ENCODE data around the gene PPP1R9B.

Gene PPP1R9B

DNA sequence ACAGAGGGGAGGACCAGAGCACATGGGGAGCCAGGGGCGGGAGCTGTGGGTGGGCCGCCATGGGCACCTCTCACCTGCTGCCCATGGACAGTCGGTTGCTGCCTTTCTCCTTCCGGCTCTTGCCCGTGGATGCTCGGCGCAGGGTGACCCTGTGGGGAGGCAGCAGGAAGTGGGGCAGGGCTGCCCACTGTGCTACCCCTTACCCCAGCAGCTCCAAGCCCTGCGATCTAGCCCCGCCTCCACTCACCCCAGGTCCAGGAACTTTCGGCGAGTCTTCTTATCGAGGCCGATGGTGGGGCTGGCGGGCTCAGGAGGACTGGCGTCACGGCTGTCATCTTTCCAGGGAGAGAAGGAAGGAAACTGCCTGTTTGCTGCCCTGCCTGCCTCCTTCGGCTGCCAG is 34.7 kb downstream of the PPP1R9B start:
- TF ChIP-seq, protein P1, sequence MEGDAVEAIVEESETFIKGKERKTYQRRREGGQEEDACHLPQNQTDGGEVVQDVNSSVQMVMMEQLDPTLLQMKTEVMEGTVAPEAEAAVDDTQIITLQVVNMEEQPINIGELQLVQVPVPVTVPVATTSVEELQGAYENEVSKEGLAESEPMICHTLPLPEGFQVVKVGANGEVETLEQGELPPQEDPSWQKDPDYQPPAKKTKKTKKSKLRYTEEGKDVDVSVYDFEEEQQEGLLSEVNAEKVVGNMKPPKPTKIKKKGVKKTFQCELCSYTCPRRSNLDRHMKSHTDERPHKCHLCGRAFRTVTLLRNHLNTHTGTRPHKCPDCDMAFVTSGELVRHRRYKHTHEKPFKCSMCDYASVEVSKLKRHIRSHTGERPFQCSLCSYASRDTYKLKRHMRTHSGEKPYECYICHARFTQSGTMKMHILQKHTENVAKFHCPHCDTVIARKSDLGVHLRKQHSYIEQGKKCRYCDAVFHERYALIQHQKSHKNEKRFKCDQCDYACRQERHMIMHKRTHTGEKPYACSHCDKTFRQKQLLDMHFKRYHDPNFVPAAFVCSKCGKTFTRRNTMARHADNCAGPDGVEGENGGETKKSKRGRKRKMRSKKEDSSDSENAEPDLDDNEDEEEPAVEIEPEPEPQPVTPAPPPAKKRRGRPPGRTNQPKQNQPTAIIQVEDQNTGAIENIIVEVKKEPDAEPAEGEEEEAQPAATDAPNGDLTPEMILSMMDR (IDR thresholded peaks at IDR 0.05) = no peak
- Mint-ChIP-seq H3K36me3 (ENCODE audit: low read depth) (peaks cover 15% of the 10 kb centered on the region), H3K27ac (no peak overlapping the region), H3K27me3 (ENCODE audit: low read depth, poor library complexity) (peaks cover 12% of the 10 kb centered on the region), H3K9me3 (no peaks in the 10 kb centered on the region), H3K4me1 (peaks cover 56% of the 10 kb centered on the region), H3K4me3 (no peak overlapping the region)
- DNase-seq = no peak

DNA sequence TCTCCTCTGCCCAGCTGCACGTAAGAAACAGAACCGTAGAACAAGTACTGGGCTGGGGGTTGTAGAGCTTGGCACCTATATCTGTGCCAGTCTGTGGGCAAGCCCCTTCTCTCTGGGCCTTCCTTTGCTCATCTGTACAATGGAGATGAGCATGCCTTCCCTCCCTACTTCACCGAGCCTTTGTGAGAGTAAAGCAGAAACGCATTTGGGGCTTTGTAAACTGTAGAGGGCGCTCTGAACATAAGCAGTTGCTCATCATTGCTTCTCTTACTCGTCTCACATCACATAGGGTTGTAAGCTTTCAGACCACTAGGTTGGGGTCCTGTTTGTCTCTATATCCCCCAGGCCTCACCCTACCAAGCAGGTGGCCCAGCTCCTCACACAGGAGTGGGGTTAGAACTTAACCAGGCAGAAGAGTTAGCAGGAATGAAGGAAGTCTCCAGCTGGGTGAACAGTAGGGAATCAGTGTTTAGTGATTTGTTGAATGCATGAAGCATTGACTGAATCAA is 35.6 kb downstream of the PPP1R9B start:
- DNase-seq = peak; percentile 37
- Mint-ChIP-seq H3K27ac (no peak overlapping the region), H3K4me1 (peaks cover 58% of the 10 kb centered on the region), H3K27me3 (ENCODE audit: low read depth, poor library complexity) (peaks cover 9% of the 10 kb centered on the region), H3K4me3 (no peak overlapping the region), H3K36me3 (ENCODE audit: low read depth) (peaks cover 15% of the 10 kb centered on the region), H3K9me3 (no peaks in the 10 kb centered on the region)
- TF ChIP-seq, protein P1 (IDR thresholded peaks at IDR 0.05) = peak; percentile 48

DNA sequence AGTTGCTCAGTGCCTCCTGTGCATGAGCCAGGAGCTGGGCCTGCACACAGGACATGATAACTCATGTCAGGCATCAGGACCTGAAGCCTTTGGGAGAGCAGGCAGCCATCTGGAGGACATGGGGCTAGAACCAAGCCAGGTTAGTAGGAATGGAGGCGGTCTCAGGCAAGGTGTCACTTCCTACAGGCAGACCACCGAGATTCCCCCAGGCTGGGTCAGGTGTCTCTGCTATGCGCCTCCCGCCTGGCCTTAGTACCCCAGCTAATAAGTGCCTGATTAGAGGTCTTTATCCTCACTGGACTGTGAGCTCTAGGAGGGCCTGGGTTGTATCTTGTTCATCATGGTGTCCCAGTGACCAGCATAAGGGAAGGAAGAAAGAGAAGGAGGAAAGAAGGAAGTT is 36.1 kb downstream of the PPP1R9B start:
- Mint-ChIP-seq H3K4me1 (peaks cover 58% of the 10 kb centered on the region), H3K9me3 (no peaks in the 10 kb centered on the region), H3K36me3 (ENCODE audit: low read depth) (peaks cover 11% of the 10 kb centered on the region), H3K4me3 (no peak overlapping the region), H3K27me3 (ENCODE audit: low read depth, poor library complexity) (peaks cover 8% of the 10 kb centered on the region), H3K27ac (no peak overlapping the region)
- DNase-seq = no peak
- TF ChIP-seq, protein P1 (IDR thresholded peaks at IDR 0.05) = no peak

DNA sequence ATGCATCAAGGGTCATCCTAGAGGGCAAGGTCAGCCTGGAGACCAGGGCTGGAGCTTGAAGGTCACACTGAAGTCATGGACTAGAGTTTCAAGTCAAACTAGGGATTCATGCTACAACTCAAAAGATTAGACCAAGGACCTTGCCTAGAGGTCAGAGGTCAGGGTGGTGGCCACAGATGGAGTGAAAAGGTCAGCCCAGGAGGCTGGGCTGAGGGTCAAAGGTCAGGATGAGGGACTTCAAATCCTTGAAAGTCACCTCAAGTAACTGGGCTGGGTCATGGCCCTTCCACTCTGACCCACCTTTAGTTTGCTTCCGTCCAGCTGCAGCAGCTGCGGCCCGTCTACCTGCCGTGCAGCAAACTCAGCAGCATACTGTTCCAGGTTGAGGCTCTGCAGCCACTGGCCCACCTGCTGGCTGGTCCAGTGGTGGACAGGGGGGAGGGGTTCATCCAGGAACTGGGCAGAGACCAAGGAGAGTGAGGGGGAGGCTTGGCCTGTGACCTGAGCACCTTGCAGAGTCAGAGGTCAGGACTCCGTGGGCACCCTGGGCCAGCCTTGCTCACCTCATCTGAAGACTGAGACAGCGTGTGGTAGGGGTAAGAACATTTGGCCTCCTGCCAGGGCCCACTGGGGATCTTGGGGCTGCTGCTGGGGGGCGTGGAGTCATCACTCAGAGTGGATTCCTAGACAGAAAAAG is 36.7 kb downstream of the PPP1R9B start:
- H3K27ac Mint-ChIP-seq = peak overlapping the region; percentile 19
- TF ChIP-seq, protein P1 (IDR thresholded peaks at IDR 0.05) = no peak
- no peak for DNase-seq
- H3K9me3 Mint-ChIP-seq = no peaks in the 10 kb centered on the region
- peaks cover 64% of the 10 kb centered on the region for H3K4me1 Mint-ChIP-seq
- H3K4me3 Mint-ChIP-seq = no peak overlapping the region
- H3K36me3 Mint-ChIP-seq (ENCODE audit: low read depth) = peaks cover 13% of the 10 kb centered on the region
- peaks cover 1% of the 10 kb centered on the region for H3K27me3 Mint-ChIP-seq (ENCODE audit: low read depth, poor library complexity)

- H3K4me3 Mint-ChIP-seq = no peak overlapping the region
- no peaks in the 10 kb centered on the region for H3K9me3 Mint-ChIP-seq
- no peaks in the 10 kb centered on the region for H3K27me3 Mint-ChIP-seq (ENCODE audit: low read depth, poor library complexity)
- DNase-seq = no peak
- H3K4me1 Mint-ChIP-seq = peaks cover 68% of the 10 kb centered on the region
- H3K27ac Mint-ChIP-seq = peak overlapping the region; percentile 83
- H3K36me3 Mint-ChIP-seq (ENCODE audit: low read depth) = peaks cover 17% of the 10 kb centered on the region
- TF ChIP-seq, protein P1 (IDR thresholded peaks at IDR 0.05) = no peak
Measured at GRCh38 chr17:50112694-50113093, 37.8 kb downstream of the PPP1R9B start.

Data from nephron progenitor cell (in vitro differentiated cells).